ENCODE data around the gene PRICKLE2.

The PRICKLE2 gene

DNA sequence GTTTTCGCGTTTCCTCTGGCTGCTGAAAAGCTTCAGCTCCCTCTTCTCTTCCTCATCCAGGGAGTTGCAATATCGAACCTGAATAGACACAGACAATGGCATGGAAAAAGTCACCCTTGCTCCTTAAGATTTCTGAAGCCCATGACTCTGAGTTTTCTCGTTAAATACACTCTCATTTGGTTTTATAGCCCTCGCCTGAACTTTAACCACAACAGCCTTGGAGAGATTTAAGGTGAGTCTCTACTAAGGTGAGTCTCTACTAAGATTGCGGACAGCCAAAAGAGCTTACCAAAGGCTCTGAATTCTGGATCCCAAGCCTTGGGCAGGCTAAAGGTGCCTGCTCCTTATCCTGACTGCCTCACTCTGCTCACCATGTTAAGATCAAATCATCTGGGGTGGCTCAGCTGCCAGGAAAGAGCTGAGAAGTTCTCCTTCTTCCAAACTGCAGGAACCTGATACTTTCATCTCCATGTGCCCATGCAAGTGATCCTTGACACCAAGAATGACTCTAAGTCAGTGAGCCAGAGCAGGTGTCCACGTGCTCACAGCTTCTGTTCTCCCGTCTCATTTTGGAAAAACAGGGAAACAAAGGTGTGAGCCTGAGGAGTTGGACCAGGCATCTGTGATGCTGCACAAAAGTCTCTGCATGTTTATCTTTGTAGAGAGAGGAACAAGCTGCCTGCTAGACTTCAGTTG lies 65.1 kb downstream of the PRICKLE2 start:
- DNase-seq (ENCODE audit: low read depth in 2 of 3, low spot score in 1 of 3), result no peak

DNA sequence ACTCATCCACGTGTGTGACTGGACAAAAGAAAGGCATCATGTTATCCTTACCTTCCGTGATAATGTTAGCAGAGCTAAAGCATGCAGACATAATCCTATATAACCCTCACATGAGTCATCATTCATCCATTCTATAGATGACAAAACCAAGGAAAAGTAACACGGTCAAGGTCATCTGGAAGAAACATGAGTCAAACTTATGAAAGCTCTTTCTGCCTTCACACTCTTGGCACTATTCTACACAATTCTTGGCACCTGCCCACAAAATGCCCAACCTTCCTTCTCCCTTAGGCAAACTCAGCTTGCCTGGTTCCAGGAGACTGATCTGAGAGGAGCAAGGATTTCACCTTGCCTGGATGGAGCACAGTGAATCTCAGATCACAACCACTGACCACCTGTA lies 66.9 kb downstream of the PRICKLE2 start:
- DNase-seq (ENCODE audit: low read depth in 2 of 3, low spot score in 1 of 3), result no peak

DNA sequence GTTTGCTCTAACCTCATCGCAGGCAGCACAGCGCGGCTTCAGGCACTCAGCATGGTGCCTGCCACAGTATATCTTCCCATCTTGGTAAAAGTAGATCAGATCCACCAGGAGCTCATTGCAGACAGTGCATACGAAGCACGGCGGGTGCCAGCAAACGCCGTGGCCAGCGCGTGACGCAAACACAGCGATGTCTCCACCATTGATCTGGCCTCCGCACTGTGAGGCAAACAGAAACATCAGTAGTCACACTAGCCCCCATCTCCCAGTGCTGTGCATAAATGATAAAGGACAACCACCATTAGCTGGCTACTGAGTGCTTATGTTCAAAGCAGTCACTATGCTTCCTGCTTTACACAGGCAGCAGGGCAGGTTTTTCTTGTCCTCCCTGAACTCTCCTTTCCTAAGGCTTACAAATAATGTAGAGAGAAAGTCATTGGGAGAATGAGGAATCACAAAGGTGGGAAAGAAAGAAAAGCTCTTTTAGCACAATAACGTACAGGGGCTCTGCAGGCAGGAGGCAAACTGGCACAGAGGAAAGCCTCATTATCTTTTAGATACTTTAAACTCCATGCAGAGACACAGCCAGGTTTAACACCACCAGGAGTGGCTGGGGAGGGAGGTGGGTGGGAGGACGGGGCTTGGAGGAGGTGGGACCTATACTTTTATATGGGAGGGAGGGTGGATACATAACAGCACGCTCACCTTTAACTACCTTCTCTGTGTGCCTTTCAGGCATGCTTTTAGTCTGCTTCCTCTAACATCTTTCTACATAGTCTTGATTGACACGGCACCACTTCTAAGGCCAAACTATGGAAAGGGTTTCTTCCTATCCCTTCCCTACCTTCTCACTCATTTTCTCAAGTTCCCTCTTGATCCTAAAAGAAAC lies 67.9 kb downstream of the PRICKLE2 start:
- no peak for DNase-seq (ENCODE audit: low read depth in 2 of 3, low spot score in 1 of 3)

DNA sequence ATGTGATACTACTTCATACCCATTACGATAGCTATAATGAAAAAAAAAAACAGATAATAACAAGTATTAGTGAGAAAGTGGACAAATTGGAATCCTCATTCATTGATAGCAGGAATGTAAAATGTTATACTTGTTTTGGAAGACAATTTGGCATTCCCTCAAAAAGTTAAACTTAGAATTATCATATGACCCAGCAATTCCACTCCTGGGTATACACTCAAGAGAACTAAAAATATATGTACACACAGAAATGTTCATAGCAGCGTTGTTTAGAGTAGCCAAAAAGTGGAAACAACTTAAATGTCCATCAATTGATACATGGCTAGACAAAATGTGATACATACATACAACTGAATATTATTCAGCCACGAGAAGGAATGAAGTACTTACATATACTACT lies 69.9 kb downstream of the PRICKLE2 start:
- DNase-seq (ENCODE audit: low read depth in 2 of 3, low spot score in 1 of 3), result no peak

DNA sequence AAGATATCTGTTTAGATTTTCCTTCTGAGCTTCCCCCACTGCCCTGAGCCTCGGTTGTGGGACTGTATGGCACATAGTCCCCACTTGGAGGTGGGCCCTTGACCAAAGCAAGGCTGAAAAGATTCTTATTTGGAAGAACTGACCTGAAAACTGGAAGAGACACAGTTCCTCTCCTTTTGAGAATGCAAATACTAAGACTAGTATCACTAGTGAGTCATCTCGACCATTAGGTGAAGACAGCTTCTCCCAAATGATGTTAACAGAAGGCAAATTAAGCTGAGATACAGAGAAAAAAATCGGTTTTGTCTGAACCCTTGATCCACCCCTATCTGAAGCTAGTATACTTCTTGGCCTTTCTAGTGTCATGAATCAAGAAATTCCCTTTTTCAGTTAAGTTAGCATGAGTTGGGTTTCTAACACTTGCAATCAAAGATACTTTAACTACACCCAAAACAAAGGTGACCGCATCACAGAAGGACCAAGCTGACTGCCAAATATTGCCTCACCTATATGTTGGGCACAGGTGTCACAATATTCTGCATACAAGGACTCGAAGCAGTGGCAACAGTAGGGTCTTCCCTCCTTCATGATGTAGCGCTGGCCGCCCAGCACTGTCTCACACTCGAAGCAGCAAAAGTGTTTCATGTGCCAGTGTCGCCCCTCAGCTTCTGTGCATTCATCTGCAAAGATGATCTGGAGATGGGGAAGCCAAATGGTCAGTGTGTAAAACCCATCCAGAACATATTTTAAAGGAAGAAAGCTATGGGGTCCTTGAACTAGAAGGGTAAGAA lies 72.4 kb downstream of the PRICKLE2 start:
- DNase-seq (ENCODE audit: low read depth in 2 of 3, low spot score in 1 of 3), result no peak

DNA sequence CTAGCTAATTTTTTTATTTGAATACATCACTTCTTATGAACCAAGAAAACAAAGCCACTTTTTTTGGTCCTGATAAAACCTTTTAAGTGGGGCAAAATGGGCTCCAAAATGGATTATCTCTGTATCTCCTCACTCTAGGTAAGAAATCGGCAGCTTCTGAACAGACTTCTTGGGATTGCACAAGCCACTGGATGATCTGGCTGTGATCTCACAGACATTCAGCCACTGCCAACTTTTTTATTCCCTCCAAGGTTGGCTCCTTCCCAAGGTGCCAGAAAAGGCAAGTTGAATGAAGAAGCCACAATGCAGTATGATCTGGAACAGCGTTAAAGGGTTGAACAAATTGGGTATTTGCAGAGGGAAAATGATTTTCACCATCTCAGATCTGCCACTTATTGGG lies 73.2 kb downstream of the PRICKLE2 start:
- DNase-seq (ENCODE audit: low read depth in 2 of 3, low spot score in 1 of 3), result no peak

DNA sequence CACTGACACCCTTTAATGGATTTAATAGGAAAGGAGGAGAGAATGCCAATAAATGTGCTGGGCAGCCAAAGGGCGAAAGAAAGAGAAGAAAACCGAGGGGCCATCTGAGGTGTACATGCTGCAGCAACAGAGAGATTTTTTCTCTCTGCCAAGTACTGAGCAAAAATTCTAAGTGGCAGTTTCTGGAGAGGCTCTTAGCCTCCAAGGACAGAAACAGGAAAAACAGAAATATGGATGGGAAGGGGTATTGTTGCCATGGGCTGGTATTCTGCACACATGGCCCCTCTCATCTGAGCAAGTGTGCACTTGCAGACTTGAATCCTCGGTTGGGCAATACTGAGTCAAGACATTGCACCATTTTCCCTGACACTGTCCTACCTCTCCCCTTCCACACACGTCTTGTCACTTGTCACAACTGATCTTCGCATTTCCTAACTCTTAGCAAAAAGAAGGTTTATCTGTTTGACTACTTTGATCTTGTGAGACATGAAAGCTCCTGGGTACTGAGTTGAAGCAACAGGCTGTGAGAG lies 73.9 kb downstream of the PRICKLE2 start:
- no peak for DNase-seq (ENCODE audit: low read depth in 2 of 3, low spot score in 1 of 3)

DNA sequence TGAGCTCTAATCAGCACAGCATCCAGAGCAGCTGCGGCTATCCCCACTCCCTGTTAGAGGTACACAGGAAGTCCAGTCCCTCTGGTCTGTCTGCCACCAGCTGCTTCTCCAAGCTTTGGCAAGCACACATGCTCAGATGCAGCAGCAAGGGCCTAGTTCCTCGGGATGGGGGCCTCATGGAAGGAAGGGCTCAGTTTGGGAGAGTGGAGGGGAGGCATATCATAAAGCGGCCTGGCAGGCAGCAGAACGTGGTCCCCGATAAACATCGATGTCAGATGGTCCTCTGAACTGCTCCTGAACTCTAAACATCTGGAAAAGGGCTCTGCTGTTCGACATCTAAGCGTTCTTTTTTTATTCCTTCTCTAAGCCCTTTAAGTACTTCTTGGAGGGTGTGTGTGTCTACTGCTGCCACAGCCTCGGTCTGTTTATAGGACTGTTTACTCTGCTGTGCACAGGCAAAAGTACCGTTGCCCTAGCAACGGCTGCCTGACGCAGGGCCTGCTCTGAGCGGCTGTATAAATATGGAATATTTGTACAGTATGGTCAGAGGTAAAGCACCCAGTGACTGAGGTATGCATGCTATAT lies 74.6 kb downstream of the PRICKLE2 start:
- DNase-seq (ENCODE audit: low read depth in 2 of 3, low spot score in 1 of 3), result no peak

DNA sequence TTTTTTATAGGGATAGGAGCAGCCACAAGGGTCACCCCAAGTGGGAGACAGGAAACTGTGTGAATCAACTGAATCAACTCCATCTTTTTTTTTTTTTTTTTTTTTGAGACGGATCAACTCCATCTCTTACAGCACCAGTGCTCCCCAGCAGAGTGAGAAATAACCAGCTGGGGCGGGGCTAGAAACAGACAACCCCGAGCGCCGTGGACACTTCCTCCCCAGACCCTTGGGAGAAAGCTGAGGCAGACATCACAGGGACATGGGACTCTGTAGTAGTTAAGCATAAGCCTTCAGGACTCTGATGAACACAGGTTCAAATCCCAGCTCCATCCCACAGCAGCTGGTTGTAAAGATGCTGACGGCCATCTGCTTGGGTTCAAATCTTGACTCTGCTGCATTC lies 75.4 kb downstream of the PRICKLE2 start:
- DNase-seq (ENCODE audit: low read depth in 2 of 3, low spot score in 1 of 3), result no peak

DNA sequence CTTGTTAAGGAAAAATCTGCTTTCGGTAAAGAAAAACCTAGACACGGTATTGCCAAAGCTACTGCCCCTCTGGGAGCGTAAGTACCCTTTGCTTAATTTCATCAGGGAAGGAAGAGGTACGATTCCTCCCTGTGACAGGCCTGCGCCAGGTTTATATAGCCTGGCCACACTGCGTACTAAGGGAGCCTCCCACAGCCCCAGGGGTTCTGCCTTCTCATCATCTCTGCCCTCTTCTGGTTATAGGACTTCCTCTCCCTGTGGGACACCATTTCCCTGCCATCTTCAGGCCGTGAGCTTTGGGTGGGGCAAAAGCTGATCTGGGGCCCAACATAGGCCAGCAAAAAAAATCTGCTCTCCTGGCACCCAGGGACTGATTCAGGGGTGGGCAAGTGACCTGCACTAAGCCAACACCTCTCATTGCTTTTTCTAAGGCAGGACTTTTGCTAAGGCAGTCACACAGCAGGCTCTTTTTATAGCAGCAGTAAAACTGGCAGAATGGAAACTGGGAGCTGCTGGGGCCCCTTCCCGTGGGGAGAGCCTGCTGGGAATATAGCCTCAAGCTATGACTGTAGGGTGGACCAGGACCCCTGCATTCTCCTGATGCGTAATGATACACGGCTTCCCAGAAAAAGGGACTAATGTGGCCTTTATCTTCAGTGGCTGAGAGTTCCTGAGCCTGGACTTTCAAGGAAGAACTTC lies 76.2 kb downstream of the PRICKLE2 start:
- no peak for DNase-seq (ENCODE audit: low read depth in 2 of 3, low spot score in 1 of 3)

DNA sequence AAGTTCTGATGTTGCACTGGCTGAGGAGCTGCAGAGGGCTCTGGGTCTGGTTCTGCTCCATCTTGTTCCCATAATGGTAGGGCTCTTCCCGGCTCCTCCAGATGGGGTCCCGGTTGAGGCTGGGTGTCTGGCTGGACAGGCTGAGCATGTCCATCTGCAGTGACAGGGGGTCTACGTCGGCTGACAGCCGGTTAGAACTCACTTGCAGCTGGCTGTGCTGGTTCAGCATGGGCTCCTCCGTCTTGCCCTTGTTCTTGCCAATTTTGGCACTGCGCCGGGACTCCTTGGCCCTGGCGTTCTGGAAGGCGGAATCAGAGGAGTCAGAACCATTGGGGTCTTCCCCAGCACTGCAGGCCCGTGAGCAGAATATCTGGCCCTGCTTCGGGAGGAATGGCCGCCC lies 78.1 kb downstream of the PRICKLE2 start:
- DNase-seq (ENCODE audit: low read depth in 2 of 3, low spot score in 1 of 3), result no peak

DNA sequence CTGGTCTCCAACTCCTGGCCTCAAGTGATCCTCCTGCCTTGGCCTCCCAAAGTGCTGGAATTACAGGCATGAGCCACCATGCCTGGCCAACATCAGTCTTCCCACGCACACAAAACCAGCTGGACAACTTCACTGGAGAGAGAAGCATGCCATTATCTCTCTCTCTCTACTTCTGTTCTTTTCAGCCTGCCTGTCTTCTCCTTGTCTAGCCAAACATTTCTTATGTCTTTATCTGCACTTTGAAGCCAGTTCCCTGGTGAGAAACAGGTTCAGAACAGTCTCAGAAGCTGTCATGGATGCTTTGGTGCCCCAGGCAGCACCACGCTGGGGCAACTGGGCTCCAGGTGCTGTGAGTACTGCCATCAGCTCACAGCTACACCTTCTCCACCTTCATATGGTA lies 79.8 kb downstream of the PRICKLE2 start:
- no peak for DNase-seq (ENCODE audit: low read depth in 2 of 3, low spot score in 1 of 3)

DNA sequence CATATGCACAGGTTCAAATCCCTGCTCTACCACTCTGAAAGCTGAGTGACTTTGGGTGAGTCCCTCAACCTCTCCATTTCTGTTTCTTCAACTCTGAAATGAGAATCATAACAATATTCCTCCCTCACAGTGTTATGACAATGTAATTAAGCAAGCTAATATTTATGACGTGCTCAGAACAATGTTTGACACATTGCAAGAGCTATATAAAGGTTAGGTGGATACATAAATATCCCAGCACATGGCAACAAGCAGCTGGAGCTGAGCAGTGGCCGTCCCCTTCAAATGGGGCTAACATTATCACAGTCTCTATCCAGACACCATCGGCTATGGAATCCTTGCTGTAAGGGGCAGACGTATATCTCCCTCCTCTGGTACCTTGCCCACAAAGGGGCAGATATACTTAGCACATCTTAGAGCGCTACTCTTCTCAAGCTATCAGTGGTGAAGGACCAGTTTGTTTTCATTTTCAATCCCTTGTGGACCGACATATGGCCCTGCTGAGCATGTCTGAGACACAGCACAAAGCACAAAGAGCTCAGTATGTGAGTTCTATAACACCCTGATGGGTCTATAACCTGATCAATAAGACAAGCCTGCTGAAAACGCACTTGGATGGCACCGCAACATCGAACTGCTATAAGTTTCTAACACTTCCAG lies 80.9 kb downstream of the PRICKLE2 start:
- no peak for DNase-seq (ENCODE audit: low read depth in 2 of 3, low spot score in 1 of 3)

DNA sequence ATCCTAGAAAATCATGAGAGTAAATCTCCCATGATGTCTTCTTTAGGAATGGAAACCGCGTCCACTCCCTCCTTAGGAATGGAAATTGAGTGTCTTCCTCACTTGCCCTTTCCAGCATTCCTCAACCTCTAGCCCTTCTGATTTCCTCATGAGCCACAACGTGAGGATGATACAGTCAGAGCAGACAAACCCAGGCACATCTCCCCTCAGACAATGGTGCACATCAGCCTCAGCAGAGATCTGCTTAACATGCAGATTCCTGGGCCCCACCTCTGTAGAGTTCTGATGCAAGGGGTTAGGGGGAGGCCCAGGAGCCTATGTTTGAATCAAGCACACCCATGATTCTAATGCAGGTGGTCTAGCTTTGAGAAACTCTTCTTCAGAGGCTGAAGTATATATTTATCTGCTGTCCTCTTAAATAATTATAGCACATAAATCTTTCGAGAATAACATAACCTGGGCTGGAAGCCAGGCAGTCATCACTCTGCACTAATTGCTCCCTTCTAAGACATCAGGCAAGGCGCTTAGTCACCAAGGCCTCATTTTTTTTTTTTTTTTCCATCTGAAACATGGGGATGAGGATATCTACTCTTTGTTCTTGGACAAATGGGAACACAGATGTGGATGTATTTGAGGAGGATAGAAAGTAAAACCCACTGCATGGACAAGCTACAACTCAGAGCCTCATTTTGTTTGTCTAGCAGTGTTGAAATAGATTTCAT lies 81.7 kb downstream of the PRICKLE2 start:
- DNase-seq (ENCODE audit: low read depth in 2 of 3, low spot score in 1 of 3), result no peak

DNA sequence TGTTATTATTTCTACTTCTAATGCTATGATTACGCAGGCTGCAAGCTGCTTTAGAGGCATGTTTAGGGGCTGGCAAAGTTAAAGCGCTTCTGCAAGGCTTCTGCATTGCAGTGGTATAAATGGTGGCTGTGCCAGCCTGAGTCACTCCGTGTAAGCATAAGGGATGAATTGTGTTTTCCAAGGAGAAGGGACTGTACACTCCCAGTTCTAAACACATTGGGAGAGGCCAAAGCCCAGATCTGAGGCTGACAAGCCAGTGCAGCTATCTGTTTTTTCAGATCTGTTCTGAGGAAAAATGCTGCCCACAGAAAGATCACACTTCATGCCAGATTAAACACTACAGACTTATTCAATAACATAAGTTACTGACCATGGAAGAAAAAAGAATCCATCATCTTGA lies 83.8 kb downstream of the PRICKLE2 start:
- DNase-seq (ENCODE audit: low read depth in 2 of 3, low spot score in 1 of 3), result no peak

DNA sequence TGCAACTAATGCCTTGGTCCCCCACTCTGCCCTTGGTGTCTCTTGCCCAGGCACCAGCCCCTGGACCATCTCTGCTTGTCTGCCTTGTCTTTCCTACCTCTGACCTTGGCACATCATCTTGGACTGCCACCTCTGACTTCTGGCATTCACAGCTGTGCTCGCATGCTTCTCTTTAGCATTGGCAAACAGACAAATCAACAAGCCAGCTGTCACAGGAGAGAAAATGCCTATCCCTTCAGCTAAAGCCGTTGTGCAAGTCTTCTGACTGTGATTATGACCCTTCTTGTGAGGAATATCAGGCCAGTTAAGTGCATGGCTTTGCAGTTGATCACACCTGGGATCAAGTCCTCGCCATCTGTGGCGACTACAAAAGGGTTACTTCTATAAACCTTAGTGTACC lies 84.6 kb downstream of the PRICKLE2 start:
- DNase-seq (ENCODE audit: low read depth in 2 of 3, low spot score in 1 of 3), result no peak

DNA sequence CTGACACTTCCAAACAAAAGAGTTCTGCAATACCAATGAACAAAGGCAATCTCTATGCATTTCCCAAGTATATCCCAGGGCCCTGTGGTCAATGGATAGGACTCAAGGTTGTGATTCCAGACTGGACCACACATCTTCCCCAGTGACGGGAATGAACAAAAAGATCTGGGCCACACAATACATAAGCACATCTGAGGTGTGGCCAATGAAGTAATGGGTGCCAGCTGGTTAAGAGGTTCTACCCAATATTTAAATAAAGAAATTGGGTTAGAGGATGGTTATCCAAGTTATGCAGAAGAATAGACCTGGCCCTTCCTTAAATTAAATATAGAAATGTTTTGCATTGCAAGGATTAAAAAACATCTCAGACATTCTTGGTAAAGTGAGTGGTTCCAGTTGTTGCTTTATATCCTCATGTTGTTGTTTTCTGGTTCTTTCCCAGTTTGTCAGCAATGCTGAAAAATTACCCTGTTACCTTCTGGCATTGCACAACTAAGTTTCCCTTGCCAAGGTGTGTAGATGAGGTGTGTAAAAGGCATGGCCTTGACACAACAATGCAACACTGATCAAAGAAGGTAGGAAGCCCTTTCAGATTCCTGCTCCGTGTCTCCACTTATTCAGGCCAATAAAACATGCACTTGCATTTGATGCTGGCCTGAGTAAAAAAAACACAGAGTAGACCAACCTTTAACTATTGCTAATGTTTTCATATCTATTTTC lies 86.5 kb downstream of the PRICKLE2 start:
- DNase-seq (ENCODE audit: low read depth in 2 of 3, low spot score in 1 of 3), result no peak

DNA sequence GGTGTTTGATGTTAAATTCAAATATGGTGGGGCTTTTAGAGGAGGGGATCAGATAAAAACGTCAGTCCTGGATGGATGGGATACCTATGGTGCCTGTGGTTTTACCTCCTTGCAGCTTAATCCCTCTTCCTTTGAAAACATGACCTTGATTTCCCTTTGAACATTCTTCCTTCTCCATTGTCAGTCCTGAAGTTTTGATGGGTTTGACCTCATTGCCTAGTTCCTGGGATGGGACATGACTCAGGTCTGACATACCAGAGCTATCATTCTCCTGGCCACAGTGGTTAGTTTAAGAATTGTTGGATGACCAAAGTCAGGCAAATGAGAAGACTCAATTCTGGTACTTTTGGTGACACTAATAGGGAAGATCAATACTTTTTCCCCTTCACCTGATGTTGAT lies 87.2 kb downstream of the PRICKLE2 start:
- no peak for DNase-seq (ENCODE audit: low read depth in 2 of 3, low spot score in 1 of 3)

DNA sequence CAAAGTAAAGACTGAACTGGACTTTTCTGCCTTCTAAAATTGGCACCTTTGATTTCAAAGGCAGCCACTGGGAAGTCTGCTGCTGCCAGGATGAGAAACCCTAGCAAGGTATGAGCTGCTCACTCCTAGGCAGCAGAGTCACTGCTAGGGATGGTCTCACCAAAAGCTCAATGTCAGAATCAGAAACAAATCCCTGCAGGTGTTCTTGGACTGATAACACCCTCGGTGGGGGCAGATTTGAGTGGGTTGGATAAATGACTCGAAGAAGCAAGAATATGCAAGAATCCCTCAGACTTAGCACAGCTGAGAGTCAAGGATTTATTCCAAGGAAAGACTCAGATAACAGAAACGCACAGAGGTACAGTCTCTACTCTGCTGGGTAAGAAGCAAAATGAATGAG lies 90.4 kb downstream of the PRICKLE2 start:
- no peak for DNase-seq (ENCODE audit: low read depth in 2 of 3, low spot score in 1 of 3)
